ENCODE measurements around the gene ZNF467.

The ZNF467 gene

DNA sequence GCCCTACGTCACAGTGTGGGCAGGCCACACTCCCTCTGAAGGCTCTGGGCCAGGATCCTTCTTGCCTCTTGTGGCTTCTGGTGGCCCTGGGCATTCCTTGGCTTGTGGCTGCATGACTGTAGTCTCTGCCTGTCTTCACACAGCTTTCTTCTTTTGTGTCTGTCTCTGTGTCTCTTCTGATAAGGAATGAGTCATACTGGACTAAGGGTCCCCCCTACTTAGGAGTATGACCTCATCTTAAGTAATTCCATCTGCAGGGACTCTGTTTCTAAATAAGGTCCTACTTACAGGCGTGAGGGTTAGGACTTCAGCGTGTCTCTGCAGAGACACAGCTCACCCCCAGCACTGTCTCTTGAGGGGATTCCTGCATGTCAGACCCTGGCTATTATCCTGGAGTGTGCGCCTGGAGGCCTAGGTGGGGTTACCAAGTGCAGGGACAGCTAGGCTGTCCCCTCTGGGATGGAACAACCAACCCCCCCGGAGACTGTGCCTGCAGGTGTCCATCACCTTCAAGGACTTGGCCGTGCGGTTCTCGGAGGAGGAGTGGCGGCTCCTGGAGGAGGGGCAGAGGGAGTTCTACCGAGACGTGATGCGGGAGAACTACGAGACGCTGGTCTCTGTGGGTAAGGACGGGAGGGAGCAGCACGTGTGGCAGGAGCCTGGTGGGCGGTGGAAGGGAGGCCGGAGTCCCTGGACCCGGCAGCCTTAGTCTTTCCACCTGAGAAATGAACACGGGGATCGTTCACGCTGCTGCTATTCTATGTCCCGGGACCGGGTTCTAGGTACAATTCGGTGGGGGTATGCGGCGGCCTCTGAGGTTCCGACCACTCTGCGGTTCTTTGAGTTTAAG is 54.1 kb downstream of the ZNF467 start:
- TF ChIP-seq, protein P1, sequence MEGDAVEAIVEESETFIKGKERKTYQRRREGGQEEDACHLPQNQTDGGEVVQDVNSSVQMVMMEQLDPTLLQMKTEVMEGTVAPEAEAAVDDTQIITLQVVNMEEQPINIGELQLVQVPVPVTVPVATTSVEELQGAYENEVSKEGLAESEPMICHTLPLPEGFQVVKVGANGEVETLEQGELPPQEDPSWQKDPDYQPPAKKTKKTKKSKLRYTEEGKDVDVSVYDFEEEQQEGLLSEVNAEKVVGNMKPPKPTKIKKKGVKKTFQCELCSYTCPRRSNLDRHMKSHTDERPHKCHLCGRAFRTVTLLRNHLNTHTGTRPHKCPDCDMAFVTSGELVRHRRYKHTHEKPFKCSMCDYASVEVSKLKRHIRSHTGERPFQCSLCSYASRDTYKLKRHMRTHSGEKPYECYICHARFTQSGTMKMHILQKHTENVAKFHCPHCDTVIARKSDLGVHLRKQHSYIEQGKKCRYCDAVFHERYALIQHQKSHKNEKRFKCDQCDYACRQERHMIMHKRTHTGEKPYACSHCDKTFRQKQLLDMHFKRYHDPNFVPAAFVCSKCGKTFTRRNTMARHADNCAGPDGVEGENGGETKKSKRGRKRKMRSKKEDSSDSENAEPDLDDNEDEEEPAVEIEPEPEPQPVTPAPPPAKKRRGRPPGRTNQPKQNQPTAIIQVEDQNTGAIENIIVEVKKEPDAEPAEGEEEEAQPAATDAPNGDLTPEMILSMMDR (IDR thresholded peaks at IDR 0.05; ENCODE audit: insufficient read depth, low read depth, low read length, missing control alignments): no peak
- H3K4me3 ChIP-seq (ENCODE audit: low read depth, low read length): no peak overlapping the region
- DNase-seq (ENCODE audit: low read depth): no peak

DNA sequence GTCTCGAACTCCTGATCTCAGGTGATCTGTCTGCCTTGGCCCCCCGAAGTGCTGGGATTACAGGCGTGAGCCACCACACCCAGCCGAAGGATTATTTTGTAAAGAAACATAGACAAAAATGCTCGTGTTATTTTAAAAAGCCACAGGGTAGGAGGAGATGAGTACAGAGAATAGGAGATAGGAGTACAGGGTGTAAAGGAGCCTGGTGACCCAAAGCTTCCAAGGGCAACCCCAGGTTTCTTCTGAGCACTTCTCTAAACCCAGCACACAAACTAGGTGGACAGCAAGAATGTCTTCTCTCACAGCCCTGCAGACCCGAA is 54.7 kb downstream of the ZNF467 start:
- no peak for DNase-seq (ENCODE audit: low read depth)
- TF ChIP-seq, protein P1 (IDR thresholded peaks at IDR 0.05; ENCODE audit: insufficient read depth, low read depth, low read length, missing control alignments): no peak
- no peak overlapping the region for H3K4me3 ChIP-seq (ENCODE audit: low read depth, low read length)

DNA sequence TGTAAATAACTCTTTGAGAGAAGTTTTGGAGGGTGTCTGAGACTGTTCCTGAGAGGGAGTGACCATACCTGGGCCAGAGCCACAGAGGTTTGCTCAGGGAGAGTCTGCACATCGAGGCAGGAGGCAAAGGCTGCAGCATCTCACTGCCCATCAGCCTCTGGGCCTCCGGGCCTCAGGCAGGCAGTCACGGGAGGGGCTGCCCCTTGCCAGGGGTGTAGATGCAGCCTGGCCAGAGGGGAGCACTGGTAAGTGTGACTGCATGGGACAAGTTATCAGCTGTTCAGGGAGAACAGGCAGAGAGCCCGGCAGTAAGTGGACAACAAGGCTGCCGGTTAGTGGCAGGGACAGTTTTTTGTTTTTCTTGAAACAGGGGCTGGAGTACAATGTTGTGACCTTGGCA is 55.9 kb downstream of the ZNF467 start:
- no peak overlapping the region for H3K4me3 ChIP-seq (ENCODE audit: low read depth, low read length)
- TF ChIP-seq, protein P1 (IDR thresholded peaks at IDR 0.05; ENCODE audit: insufficient read depth, low read depth, low read length, missing control alignments): no peak
- no peak for DNase-seq (ENCODE audit: low read depth)

DNA sequence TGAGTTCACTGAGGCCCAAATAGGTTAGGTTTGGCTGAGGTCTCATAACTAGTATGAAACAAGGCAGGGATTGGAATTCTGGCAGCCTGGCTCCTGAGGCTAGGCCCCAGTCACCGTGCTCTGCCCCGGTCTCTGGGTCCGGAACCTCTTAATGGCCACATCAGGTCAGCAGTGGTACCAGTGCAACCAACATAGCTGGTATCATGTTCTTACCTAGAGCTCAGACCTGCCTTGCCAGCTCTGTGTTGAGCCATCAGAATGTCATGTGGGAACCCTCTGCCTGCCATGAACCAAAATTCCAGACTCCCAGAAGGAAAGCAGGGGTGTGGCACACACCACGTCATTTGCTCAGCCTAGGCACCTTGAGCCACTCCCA is 56.5 kb downstream of the ZNF467 start:
- no peak overlapping the region for H3K4me3 ChIP-seq (ENCODE audit: low read depth, low read length)
- TF ChIP-seq, protein P1 (IDR thresholded peaks at IDR 0.05; ENCODE audit: insufficient read depth, low read depth, low read length, missing control alignments): no peak
- DNase-seq (ENCODE audit: low read depth): no peak

DNA sequence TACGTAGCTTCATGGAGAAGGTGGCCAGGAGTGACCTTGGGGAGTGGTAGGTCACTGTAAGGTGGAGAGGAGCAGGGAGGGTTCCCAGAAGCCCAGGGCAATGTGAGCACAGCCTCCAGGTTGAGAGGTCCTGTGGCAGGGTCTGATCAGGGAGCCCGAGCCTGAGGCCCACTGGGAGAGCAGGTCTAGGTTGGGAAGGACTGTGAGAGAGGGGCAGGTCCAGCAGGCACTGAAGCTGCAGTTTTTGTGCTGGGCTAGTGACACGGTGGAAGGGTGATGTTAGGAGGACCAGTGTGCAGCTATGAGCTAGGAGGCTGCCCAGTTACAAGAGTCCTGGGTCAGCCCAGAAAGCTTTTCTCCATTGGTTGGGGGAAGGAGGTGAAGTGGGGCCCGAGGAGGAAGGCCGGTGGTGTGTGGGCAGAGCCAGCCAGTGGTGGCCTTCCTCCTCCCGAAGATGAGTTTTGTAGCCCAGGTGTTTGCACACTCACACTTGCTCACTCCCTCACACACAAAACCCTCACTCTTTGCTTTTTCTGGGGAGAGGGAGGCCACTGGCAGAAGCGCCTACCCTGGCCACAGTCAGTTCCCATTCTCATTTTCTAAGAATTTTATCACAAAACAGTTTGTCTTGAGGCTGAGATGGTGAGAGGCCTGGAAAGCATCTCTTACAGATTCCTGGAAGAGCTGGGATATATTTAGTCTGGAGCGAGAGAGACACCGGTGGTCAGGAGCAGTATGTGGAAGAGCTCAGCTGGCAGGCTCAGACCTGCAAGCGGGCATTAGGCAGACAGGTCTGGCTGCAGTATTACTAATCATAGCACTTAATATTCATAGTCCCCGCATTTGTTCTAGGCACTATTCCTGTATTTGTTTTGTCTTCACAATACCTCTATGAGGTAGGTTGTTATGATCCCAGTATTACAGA is 57.1 kb downstream of the ZNF467 start:
- DNase-seq (ENCODE audit: low read depth): no peak
- H3K4me3 ChIP-seq (ENCODE audit: low read depth, low read length): no peak overlapping the region
- TF ChIP-seq, protein P1 (IDR thresholded peaks at IDR 0.05; ENCODE audit: insufficient read depth, low read depth, low read length, missing control alignments): no peak

DNA sequence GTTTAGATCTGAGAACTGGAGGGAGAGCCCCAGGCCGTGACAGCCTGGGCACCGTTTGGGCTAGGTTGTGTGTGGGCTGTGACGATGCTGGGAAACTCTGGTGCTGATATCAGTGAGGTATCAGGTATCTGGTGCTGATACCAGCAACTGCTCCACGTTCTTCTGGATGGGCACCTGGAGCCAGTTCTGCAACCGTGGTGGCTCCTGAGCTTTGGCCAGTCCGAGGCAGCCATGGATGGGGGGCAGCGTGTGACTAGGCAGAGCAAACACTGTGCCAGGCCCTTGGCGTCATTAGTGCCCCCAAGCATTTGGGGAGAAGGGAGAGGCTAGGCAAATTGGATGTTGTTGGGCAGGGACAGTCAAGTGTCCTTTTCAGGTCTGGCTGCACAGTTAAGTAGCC is 57.9 kb downstream of the ZNF467 start:
- TF ChIP-seq, protein P1 (IDR thresholded peaks at IDR 0.05; ENCODE audit: insufficient read depth, low read depth, low read length, missing control alignments): no peak
- H3K4me3 ChIP-seq (ENCODE audit: low read depth, low read length): peak overlapping the region; percentile 58
- DNase-seq (ENCODE audit: low read depth): no peak

Data from GM12865 (cell line).